SK-N-SH treated with all-trans-retinoic acid at 6 μM for 48 hours (cell line): Measurements from ENCODE around the gene CCDC183.

Experiments used
- ARNTL ChIP-seq: fragments of 450-650 bp; formaldehyde crosslinking; IDR thresholded peaks from 2 replicates; pipeline ENCODE4 v1.5.0; 2020; ENCODE audit warnings: low read depth, mild to moderate bottlenecking, moderate library complexity, borderline replicate concordance
- CSDC2 ChIP-seq: fragments of 250-450 bp; sonication (Bioruptor Pico); IDR thresholded peaks from 2 replicates; pipeline ENCODE4 v1.5.0; 2020; ENCODE audit warnings: mild to moderate bottlenecking, moderate library complexity
- CSRNP3 ChIP-seq: fragments of 250-450 bp; sonication (Bioruptor Pico); IDR thresholded peaks from 2 replicates; pipeline ENCODE4 v1.5.1; 2021; ENCODE audit warnings: mild to moderate bottlenecking, moderate library complexity
- PATZ1 ChIP-seq: fragments of 250-450 bp; sonication (Bioruptor Pico); IDR thresholded peaks from 2 replicates; pipeline ENCODE4 v1.8.0; 2020; ENCODE audit warnings: mild to moderate bottlenecking, moderate library complexity, borderline replicate concordance
- TCF4 ChIP-seq: fragments of 250-450 bp; sonication (Bioruptor Pico); IDR thresholded peaks from 2 replicates; pipeline ENCODE4 v1.8.0; 2021; ENCODE audit warnings: mild to moderate bottlenecking, moderate library complexity, borderline replicate concordance
- ZNF70 ChIP-seq: fragments of 450-650 bp; formaldehyde crosslinking; IDR thresholded peaks from 2 replicates; pipeline ENCODE4 v1.5.0; 2020; ENCODE audit warnings: mild to moderate bottlenecking, moderate library complexity

- no peak for TF ChIP-seq CSRNP3
- no peak for TF ChIP-seq TCF4 (CRISPR knock-in tag)
- no peak for TF ChIP-seq ZNF70 (CRISPR knock-in tag)
- TF ChIP-seq PATZ1 (CRISPR knock-in tag) = no peak
- no peak for TF ChIP-seq ARNTL (CRISPR knock-in tag)
- no peak for TF ChIP-seq CSDC2 (CRISPR knock-in tag)
Observed at GRCh38 chr9:136849960-136850865, 54.1 kb downstream of the CCDC183 start.
